Thyroid gland (tissue), 4 donors: Measurements from ENCODE around the gene RILP. TPM values are rescaled to one million over a fixed set of nuclear protein-coding genes. Genes with fewer than 3 reads are reported as not detected.
"Not testable (repeated sequence)": the region's sequence is repeated elsewhere in the genome, so short reads cannot be mapped to it uniquely, and the experiment has no call there.

Source experiments
- DNase-seq, 2 donors: peaks; one replicate each; pipeline ENCODE4 v3.0.0-alpha.2; 2019
- H3K27ac ChIP-seq, 3 donors: fragments of 200-600 bp; sonication (generic); 1 replicate in 2 of 3; 2 replicates in 1 of 3; pipeline ENCODE4 v1.5.1; 2016 to 2019; ENCODE audit warnings: mild to moderate bottlenecking in 1 of 3, moderate library complexity in 1 of 3
- H3K27me3 ChIP-seq: fragments of 200-600 bp; sonication (generic); one replicate; pipeline ENCODE4 v1.5.1; 2019
- H3K36me3 ChIP-seq, 2 donors: fragments of 200-600 bp; sonication (generic); one replicate each; pipeline ENCODE4 v1.5.1; 2016 to 2019
- H3K4me1 ChIP-seq, 2 donors: fragments of 200-600 bp; sonication (generic); one replicate each; pipeline ENCODE4 v1.5.1; 2017 to 2019
- H3K4me3 ChIP-seq, 3 donors: fragments of 200-600 bp; sonication (generic); replicated peaks in 1 of 3; 1 replicate in 2 of 3; 2 replicates in 1 of 3; pipeline ENCODE4 v1.5.1; 2016; ENCODE audit warnings: mild to moderate bottlenecking in 1 of 3
- H3K9me3 ChIP-seq: fragments of 200-600 bp; sonication (generic); one replicate; pipeline ENCODE4 v1.5.1; 2017
- CTCF ChIP-seq, 6 experiments: fragments of 200-600 bp in 3 of 6; fragments of 450-650 bp in 3 of 6; sonication (generic) in 3 of 6; IDR thresholded peaks; one replicate each; pipeline ENCODE4 v1.5.1; 2016 to 2019; ENCODE audit warnings: antibody characterized with exemption in 6 of 6, mild to moderate bottlenecking in 2 of 6, inconsistent platforms in 1 of 6, moderate library complexity in 1 of 6
- POLR2A ChIP-seq, 2 donors: fragments of 450-650 bp; IDR thresholded peaks; one replicate each; pipeline ENCODE4 v1.6.1; 2017; ENCODE audit warnings: antibody characterized with exemption in 2 of 2, mild to moderate bottlenecking in 2 of 2, moderate library complexity in 1 of 2
- WGBS, 2 donors: methylation state at CpG; one replicate each; pipeline ENCODE4 v1.1.5; 2017; 5-methylcytosine and 5-hydroxymethylcytosine counted together
- intact Hi-C: fragments of 100-400 bp; cut with DNase I; formaldehyde crosslinking; loops from one replicate; pipeline ENCODE4 v1.15.1; 2023
- total RNA-seq, 4 donors: library from RNA; depleted of rRNA; stranded (reverse); fragments of >200 nt; gene quantifications; one replicate each; pipeline ENCODE4 v1.2.3, GENCODE V29; 2016

The RILP gene
- total RNA-seq, 4 donors from 2014 or later = 67.5 to 140 (median 124) TPM

- TF ChIP-seq POLR2A (IDR thresholded peaks at IDR 0.05) = no peak
- TF ChIP-seq CTCF (IDR thresholded peaks at IDR 0.05) = no peak
- WGBS, 2 donors = 91 to 92% methylated on average over 7 of the region's 7 CpGs
- H3K4me3 ChIP-seq = no peak overlapping the region
- no peaks in the 10 kb centered on the region for H3K27me3 ChIP-seq
- no peak for DNase-seq
- no peak overlapping the region for H3K27ac ChIP-seq
- peaks cover 8 to 15% of the 10 kb centered on the region in 2 donors for H3K4me1 ChIP-seq
- no peaks in the 10 kb centered on the region for H3K9me3 ChIP-seq
- peaks cover 15 to 18% of the 10 kb centered on the region in 2 donors for H3K36me3 ChIP-seq
- intact Hi-C loops = no loop called here
These were observed 36.4 kb upstream of the RILP start for GRCh38 chr17:1686086-1686485.

- 0% methylated on average over 40 to 41 of the region's 72 CpGs for WGBS, 2 donors
- no peak for TF ChIP-seq CTCF (IDR thresholded peaks at IDR 0.05)
- TF ChIP-seq POLR2A (IDR thresholded peaks at IDR 0.05) = peak; percentile 79 to 97
- peak within 1 kb of the TSS; percentile 66 to 74 (median 67) for H3K4me3 ChIP-seq
- no peaks in the 10 kb centered on the region for H3K9me3 ChIP-seq
- DNase-seq = peak; percentile 98 to 99
- H3K36me3 ChIP-seq = peaks cover 30 to 33% of the 10 kb centered on the region in 2 donors
- peak within 1 kb of the TSS; percentile 86 to 95 (median 91) for H3K27ac ChIP-seq
- no peaks in the 10 kb centered on the region for H3K27me3 ChIP-seq
- intact Hi-C loops = no loop called here
- H3K4me1 ChIP-seq = peaks cover 8 to 15% of the 10 kb centered on the region in 2 donors
These were observed 34.9 kb upstream of the RILP start, which contains the start of gene PRPF8 for GRCh38 chr17:1684378-1685189. TSS of gene PRPF8 (minus strand) at chr17:1684867. CDS start at chr17:1684571, 296 bp downstream.

GRCh38 chr17:1683459-1683858 is 33.8 kb upstream of the RILP start:
- intact Hi-C loops = no loop called here
- no peak for DNase-seq
- peaks cover 41 to 44% of the 10 kb centered on the region in 2 donors for H3K36me3 ChIP-seq

GRCh38 chr17:1676401-1676800 is 26.7 kb upstream of the RILP start:
- Histone ChIP-seq H3K4me3 (no peak overlapping the region), H3K9me3 (no peaks in the 10 kb centered on the region), H3K36me3 (peaks cover 98 to 99% of the 10 kb centered on the region in 2 donors), H3K27ac (no peak overlapping the region), H3K4me1 (no peaks in the 10 kb centered on the region), H3K27me3 (no peaks in the 10 kb centered on the region)
- no peak for DNase-seq
- intact Hi-C loops = no loop called here
- no peak for TF ChIP-seq POLR2A (IDR thresholded peaks at IDR 0.05)
- 94 to 97% methylated on average over 13 of the region's 13 CpGs for WGBS, 2 donors

More at GRCh38 chr17:1683459-1683858, 33.8 kb upstream of the RILP start:
- Histone ChIP-seq H3K27me3 (no peaks in the 10 kb centered on the region), H3K4me1 (peaks cover 8 to 15% of the 10 kb centered on the region in 2 donors), H3K9me3 (no peaks in the 10 kb centered on the region), H3K4me3 (peak overlapping the region in 2 of 3 donors; percentile 66 to 74), H3K27ac (peak overlapping the region in 1 of 3 donors; percentile 95)
- TF ChIP-seq POLR2A (IDR thresholded peaks at IDR 0.05) = no peak
- TF ChIP-seq CTCF (IDR thresholded peaks at IDR 0.05) = no peak
- WGBS, 2 donors = 80 to 85% methylated on average over 5 of the region's 5 CpGs

- Histone ChIP-seq H3K27me3 (no peaks in the 10 kb centered on the region), H3K36me3 (peaks cover 84 to 85% of the 10 kb centered on the region in 2 donors), H3K27ac (no peak overlapping the region), H3K4me3 (no peak overlapping the region), H3K4me1 (peaks cover 0 to 7% of the 10 kb centered on the region in 2 donors), H3K9me3 (no peaks in the 10 kb centered on the region)
- no peak for DNase-seq
- WGBS, 2 donors = 91 to 93% methylated on average over 22 to 26 of the region's 26 CpGs
- intact Hi-C loops = loop anchor here (5.0 kb wide), 1 partner anchor 39 kb away; the partner anchor contains the start of gene TLCD2
- no peak for TF ChIP-seq POLR2A (IDR thresholded peaks at IDR 0.05)
- TF ChIP-seq CTCF (IDR thresholded peaks at IDR 0.05) = no peak
These were observed 23.5 kb upstream of the RILP start for GRCh38 chr17:1673041-1673785.

- H3K27ac ChIP-seq = not testable (repeated sequence)
- 93 to 95% methylated on average over 5 of the region's 5 CpGs for WGBS, 2 donors
These were observed 14.3 kb upstream of the RILP start for GRCh38 chr17:1663934-1664333.

More at GRCh38 chr17:1663934-1664333, 14.3 kb upstream of the RILP start:
- intact Hi-C loops, H3K9me3 ChIP-seq, H3K4me3 ChIP-seq, H3K4me1 ChIP-seq, DNase-seq, H3K27me3 ChIP-seq: not testable (repeated sequence)
- H3K36me3 ChIP-seq = peaks cover 51 to 57% of the 10 kb centered on the region in 2 donors
